Kidney capillary endothelial cell (primary cell): ENCODE results near the gene CGB5.
A peak's percentile ranks its signal among the peaks of the same experiment; 100 is the strongest.
"Not testable (repeated sequence)": the region's sequence is repeated elsewhere in the genome, so short reads cannot be mapped to it uniquely, and the experiment has no call there.

Experiments
- DNase-seq: peaks from one replicate; pipeline ENCODE4 v3.0.0-alpha.2; 2018; ENCODE audit warnings: low spot score

Gene CGB5

GRCh38 chr19:49043548-49043947 is at the start of gene CGB5:
Gene CGB5 (plus strand): TSS chr19:49043848. CDS start chr19:49044210, 362 bp downstream.
- not testable (repeated sequence) for DNase-seq

- DNase-seq = no peak
These were observed 49.6 kb upstream of the CGB5 start for GRCh38 chr19:48994035-48994386.

- peak; percentile 48 for DNase-seq
These were observed 45.7 kb upstream of the CGB5 start for GRCh38 chr19:48997972-48998371.

GRCh38 chr19:48999481-49000325 is 43.9 kb upstream of the CGB5 start:
- DNase-seq = peak; percentile 77

- DNase-seq = no peak
These were observed 39.5 kb upstream of the CGB5 start for GRCh38 chr19:49004133-49004532.

- DNase-seq = no peak
These were observed 38.6 kb upstream of the CGB5 start for GRCh38 chr19:49004964-49005614.

- DNase-seq = no peak
These were observed 36.7 kb upstream of the CGB5 start for GRCh38 chr19:49006905-49007304.

- no peak for DNase-seq
These were observed 33.8 kb upstream of the CGB5 start for GRCh38 chr19:49009828-49010227.

GRCh38 chr19:49010453-49010852 is 33.2 kb upstream of the CGB5 start:
- no peak for DNase-seq

- DNase-seq = no peak
These were observed 32.5 kb upstream of the CGB5 start for GRCh38 chr19:49011194-49011593.

- no peak for DNase-seq
These were observed 29.4 kb upstream of the CGB5 start for GRCh38 chr19:49014123-49014869.

- no peak for DNase-seq
These were observed 28.8 kb upstream of the CGB5 start for GRCh38 chr19:49014870-49015255.

- no peak for DNase-seq
These were observed 27.4 kb upstream of the CGB5 start for GRCh38 chr19:49016067-49016839.

- no peak for DNase-seq
These were observed 26.5 kb upstream of the CGB5 start, which contains the start of gene LHB for GRCh38 chr19:49017041-49017665. Gene LHB (minus strand): TSS chr19:49017091. CDS start chr19:49017081, 10 bp downstream.

GRCh38 chr19:49017666-49018351 is 25.8 kb upstream of the CGB5 start:
- peak; percentile 57 for DNase-seq

- DNase-seq = peak; percentile 21
These were observed 25.0 kb upstream of the CGB5 start for GRCh38 chr19:49018388-49019241.

GRCh38 chr19:49019242-49019932 is 24.3 kb upstream of the CGB5 start:
- DNase-seq = peak; percentile 30

GRCh38 chr19:49020342-49020741 is 23.3 kb upstream of the CGB5 start:
- DNase-seq = no peak
